HG02798 (cell line): ENCODE data around the gene FRK.
"Not testable (repeated sequence)": the region's sequence is repeated elsewhere in the genome, so short reads cannot be mapped to it uniquely, and the experiment has no call there.

ENCODE experiments used
- ATAC-seq: cut with Tn5 transposase; IDR thresholded peaks from one replicate; pipeline ENCODE4 v1.9.1; 2021; ENCODE audit warnings: mild to moderate bottlenecking; ENCODE audit not compliant: unreplicated experiment, poor library complexity

FRK gene, protein sequence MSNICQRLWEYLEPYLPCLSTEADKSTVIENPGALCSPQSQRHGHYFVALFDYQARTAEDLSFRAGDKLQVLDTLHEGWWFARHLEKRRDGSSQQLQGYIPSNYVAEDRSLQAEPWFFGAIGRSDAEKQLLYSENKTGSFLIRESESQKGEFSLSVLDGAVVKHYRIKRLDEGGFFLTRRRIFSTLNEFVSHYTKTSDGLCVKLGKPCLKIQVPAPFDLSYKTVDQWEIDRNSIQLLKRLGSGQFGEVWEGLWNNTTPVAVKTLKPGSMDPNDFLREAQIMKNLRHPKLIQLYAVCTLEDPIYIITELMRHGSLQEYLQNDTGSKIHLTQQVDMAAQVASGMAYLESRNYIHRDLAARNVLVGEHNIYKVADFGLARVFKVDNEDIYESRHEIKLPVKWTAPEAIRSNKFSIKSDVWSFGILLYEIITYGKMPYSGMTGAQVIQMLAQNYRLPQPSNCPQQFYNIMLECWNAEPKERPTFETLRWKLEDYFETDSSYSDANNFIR

GRCh38 chr6:116060572-116061283, at the start of gene FRK:
TSS of gene FRK (minus strand) at chr6:116060891. CDS start at chr6:116060311, 580 bp downstream.
- ATAC-seq: peak; percentile 38

DNA sequence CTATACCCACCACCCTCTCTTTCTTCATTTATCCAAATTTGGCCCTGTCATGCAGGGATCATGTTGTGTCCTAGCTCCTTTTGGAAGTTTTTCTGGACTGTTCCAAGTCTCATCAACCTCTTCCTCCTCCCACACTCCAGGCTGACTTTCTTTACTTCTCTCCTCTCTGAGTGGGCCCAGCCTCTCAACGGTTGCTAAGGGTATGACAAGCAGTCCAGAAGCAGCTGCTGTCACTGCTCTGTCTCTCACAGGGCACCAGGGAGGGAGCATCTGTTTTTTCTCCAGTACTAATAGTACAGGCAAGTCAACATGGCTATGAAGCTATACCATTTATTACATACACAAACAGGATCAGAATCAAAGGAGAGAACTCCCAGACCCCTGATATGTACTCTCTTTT, 48.1 kb upstream of the FRK start:
- peak; percentile 34 for ATAC-seq

DNA sequence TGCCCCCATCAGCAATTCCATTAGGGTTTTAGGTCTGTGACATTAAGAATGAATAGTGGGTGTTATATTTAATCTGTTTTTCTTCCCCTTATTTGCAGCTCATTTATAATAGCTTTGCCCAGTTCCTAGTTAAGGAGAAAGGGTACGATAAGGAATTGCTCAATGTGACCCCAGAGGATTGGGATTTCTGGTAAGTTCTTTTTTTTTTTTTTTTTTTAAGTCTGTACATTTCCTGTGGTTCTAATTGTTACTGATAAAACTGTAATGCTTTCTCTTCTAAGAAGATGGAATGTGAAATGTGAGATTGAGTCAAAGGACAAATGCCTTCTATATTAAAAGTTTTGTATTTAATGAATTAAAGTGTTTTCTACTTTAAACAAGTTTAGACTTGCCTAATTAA, 45.5 kb upstream of the FRK start:
- no peak for ATAC-seq

GRCh38 chr6:116105247-116105646, 44.6 kb upstream of the FRK start:
- ATAC-seq: no peak

DNA sequence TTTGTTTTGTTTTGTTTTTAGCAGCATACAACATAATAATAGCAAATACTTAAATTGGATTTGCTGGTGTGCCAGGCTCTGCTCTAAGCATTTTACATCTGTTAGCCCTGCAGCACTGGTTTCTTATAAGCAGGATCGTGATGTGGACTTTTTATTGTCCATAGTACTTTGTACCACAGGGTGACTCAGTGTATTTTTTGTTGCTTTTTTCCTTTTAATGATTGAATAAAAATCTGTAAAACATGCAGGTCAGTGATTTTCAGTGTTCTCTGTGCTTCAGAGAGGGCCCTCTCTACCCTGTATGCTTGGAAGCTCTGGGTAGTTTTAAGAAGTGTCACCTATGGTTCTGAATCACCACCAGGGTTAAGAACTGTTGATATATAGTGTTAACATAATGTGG, 43.9 kb upstream of the FRK start:
- no peak for ATAC-seq

- ATAC-seq: no peak
Measured at GRCh38 chr6:116102873-116103272, 42.2 kb upstream of the FRK start.

DNA sequence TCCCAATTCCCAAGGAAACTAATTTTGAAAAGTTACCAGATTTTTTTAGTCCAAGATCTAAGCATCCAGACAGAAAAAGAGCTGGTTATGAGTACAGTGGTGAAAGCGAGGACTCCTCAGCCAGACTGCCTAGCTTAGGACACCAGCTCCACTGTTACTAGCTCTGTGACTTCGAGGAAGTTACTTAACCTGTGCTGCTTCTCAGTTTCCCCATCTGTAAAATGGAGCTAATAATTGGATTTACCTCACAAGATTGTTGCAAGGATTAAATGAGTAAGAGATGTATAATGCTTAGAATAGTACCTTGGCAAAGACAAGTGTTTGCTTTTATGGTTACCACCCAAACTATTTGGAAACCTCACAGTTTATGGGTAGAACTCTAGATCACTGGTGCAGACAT, 41.1 kb upstream of the FRK start:
- no peak for ATAC-seq

DNA sequence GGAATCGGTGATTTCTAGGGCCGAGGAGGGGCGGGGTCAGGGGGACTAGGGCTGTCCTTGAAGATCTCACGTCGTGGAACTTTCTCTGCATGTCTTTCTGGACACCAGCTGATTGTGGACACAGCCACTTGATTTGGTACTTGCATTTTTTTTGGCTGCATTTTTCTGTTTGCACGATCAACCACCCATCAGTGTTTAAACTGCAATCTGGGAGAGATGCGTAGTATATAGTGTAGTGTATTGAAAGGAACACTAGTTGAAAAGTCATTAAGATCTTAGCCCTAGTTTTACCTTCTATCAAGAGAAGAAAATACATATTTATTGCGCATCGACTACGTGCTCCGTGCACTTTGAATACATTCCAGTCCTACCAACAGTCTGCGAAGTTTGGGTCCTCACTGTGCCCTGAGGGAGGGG, 40.6 kb upstream of the FRK start:
- no peak for ATAC-seq

DNA sequence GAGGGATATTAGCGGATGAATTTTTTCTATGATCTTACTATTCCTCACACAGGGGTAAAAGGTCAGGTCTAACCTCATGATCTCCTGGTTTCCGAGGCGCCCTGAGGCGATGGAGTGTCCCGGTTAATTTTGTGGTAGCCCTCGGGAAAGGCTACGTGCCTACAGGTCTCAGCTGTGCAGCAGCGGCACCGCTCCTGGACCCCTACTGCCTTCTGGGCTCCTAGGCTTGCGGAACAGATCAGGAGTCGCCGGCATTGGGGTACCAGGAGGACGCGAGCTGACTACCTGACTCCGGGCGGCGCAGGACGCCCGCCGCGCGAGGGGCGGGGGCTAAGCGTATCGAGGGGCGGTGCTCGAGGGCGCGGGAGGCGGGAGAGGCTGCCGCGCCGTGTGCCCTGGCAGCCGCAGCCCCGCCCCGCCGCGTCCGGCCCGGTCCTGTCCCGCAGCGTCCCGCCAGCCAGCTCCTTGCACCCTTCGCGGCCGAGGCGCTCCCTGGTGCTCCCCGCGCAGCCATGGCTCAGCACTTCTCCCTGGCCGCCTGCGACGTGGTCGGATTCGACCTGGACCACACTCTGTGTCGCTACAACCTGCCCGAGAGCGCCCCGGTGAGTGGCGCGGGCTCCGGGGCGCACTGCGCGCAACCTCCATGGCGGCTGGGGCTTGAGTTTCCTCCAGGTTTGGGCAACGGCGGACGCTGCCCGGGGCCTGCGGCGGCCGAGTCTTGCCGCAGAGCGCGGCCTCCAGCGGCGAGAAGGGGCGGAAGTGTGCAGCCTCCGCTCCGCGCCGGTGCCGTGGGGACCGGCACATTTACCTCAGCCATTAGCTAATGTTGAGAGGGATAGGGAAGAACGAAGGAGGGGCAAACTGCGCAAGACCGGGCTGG, 40.0 kb upstream of the FRK start, which contains the start of gene NT5DC1:
Gene NT5DC1 (plus strand): TSS at position 435 of the 883 bp plus-strand sequence. CDS start 78 bp downstream, at position 513.
- peak; percentile 90 for ATAC-seq

DNA sequence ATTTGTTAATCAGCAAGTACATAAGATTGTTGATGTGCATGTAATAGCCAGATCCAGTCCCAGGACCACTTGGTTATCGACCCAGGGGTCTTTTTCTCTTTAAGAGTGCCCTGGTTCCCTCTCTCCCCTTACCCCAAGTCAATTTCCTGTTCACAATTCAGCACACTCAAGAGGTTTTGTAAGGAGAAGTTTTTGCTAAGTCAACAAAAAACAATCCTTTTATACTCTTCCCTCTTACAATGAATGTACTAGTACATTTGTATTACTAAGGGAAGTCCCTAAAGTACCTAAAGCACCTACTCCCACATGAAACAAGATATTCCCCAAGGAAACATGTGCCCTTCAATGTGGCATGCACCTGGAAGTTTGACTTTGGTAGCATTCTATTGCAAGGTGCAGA, 38.3 kb upstream of the FRK start:
- ATAC-seq: no peak

- ATAC-seq: no peak
Measured at GRCh38 chr6:116096979-116097816, 36.5 kb upstream of the FRK start.

DNA sequence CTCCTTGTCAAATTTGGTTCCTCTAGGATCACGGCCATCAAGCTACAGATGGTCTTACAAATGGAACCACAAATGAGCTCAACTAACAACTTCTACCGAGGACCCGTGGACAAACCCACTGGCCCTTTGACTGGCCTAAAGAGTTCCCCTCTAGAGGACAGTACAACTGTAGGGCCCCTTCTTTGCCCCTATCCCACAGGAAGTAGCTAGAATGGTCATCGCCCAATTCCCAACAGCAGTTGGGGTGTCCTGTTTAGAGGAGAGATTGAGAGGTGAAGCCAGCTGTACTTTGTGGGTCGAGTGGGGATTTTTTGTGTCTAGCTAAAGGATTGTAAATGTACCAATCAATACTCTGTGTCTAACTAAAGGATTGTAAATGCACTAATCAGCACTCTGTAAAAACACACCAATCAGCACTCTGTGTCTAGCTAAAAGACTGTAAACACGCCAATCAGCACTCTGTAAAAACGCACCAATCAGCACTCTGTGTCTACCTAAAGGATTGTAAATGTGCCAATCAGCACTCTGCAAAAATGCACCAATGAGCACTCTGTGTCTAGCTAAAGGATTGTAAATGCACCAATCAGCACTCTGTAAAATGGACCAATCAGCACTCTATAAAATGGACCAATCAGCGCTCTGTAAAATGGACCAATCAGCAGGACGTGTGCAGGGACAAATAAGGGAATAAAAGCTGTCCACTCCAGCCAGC, 35.5 kb upstream of the FRK start:
- ATAC-seq: not testable (repeated sequence)

- ATAC-seq: no peak
Measured at GRCh38 chr6:116094041-116094440, 33.4 kb upstream of the FRK start.

DNA sequence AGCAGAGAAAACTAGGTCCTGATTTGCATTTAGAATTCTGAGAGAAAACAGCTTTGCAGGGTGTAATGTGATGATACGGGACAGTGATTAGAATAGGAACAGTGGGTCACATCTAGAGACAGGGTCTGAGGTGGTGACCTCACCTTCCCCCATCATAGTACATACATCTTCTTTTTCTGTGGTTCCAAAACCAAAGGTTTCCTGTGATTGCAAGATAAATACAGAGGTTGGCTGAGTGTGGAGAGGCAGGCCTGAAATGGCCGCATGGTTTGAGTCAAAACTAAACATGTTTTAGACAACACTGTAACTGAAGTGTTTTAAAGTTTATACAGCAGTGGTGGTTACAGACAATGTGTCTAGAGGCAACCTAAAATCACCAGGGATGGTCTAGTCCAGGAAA, 29.6 kb upstream of the FRK start:
- peak; percentile 48 for ATAC-seq

DNA sequence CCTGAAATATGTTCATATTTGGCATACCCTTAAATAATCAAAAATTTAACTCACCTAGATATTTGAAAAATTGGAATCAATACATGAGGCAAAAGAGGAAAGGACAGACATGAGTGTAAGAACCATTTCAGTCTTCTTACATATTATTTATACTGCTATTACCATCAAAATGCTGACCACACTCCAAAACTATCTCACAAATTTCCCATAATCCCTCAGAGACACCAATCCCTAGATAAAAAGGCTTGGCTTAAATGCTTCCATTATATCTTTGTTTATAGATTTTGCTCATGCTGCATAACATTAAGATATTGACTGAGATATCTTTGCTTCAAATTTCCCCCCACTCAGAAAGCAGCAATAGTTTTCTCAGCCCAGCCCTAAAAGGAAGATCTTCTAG, 28.3 kb upstream of the FRK start:
- ATAC-seq: no peak

DNA sequence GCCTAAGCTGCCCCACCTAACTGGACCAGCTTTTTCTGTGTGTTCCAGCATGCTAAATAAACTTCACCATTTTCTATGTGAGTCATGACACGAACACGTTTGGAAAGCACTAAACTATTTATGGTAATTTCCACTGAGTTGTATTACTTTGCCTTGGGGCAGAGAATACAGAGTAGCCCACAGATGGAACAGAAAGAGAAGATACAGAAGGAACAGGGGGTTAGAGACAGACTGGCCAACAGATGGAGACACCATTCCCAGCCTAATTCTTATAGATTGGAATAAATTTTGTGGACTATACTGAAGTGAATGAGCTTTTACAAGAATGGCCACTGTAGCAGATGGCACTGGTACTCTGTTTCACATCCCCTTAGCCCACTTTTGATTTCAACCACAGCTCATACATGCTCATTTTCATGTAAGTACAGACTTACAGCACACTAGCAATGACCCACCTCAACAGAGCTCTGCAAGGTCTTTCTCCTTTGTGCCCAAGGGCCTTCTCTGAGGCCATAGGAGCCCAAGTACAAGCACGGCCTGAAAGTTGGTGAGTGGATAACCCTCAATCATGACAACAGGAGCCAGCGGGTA, 26.8 kb upstream of the FRK start:
- peak; percentile 96 for ATAC-seq

- no peak for ATAC-seq
Measured at GRCh38 chr6:116084284-116084683, 23.6 kb upstream of the FRK start.

DNA sequence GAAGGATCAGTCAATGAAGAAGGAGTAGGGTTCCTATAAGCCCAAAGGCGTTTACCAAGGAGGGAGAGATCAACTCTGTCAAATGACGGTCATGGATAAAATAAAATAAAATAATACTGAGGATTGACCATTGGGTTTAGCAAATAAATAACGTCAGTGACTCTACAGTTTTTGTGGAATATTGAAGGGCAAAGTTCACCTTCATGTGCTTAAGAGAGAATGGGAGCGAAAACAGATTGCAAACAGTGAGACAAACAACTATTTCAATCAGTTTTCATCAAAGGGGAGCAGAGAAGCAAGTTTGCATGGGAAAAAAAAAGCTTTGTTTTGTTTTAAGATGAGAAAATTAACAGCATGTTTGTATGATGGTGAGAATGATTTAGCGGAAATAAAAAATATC, 22.4 kb upstream of the FRK start:
- no peak for ATAC-seq

DNA sequence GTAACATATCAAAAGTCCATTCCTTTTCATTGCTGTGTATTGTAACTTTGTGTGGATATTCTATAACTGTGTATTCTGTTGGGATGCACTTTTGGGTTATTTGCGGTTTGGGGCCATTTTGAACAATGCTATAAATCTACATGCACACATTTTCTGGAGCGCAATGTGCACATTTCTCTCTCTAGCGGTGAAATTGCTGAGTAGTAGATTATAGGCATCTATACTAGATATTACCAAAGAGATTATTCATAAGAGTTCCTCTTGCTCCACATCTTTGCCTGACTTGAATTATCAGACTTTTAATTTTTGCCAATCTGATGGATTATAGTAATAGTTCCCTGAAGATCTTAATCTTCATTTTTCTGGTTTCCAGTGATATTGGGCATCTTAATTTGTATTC, 18.3 kb upstream of the FRK start:
- no peak for ATAC-seq
